OCI-LY3 (cell line): Measurements from ENCODE around the gene POU2F1.

Source experiments
- H2AFZ ChIP-seq: fragments of 200-600, 300-600 bp; shearing (Covaris generic); 2 replicates; pipeline ENCODE4 v1.6.0; 2014; ENCODE audit warnings: antibody characterized with exemption, low read depth, low read length
- H3K27ac ChIP-seq: fragments of 200-600, 300-600 bp; sonication (generic); 2 replicates; pipeline ENCODE4 v1.5.1; 2014; ENCODE audit warnings: mild to moderate bottlenecking, low read length, moderate library complexity, mixed read lengths
- H3K27me3 ChIP-seq: fragments of 200-600, 300-600 bp; sonication (generic); 2 replicates; pipeline ENCODE4 v1.6.1; 2014; ENCODE audit warnings: low read depth, low read length, mixed read lengths
- H3K36me3 ChIP-seq: fragments of 200-600, 300-600 bp; sonication (generic); replicated peaks from 2 replicates; pipeline ENCODE3; 2014; ENCODE audit warnings: low read depth, low read length, mixed read lengths
- H3K4me1 ChIP-seq: fragments of 300-600, 200-600 bp; sonication (generic); 2 replicates; pipeline ENCODE4 v1.6.1; 2014; ENCODE audit warnings: low read length, mixed read lengths
- H3K4me2 ChIP-seq: fragments of 200-600, 300-600 bp; sonication (generic); 2 replicates; pipeline ENCODE4 v1.6.1; 2014; ENCODE audit warnings: low read length, mixed read lengths
- H3K4me3 ChIP-seq: fragments of 300-600, 200-600 bp; sonication (generic); 2 replicates; pipeline ENCODE4 v1.5.1; 2014; ENCODE audit warnings: antibody characterized with exemption, mild to moderate bottlenecking, low read length, moderate library complexity
- H3K79me2 ChIP-seq: fragments of 300-600, 200-600 bp; shearing (Covaris generic); 2 replicates; pipeline ENCODE4 v1.6.1; 2014; ENCODE audit warnings: mild to moderate bottlenecking, low read length, mixed read lengths
- H3K9ac ChIP-seq: fragments of 300-600, 200-600 bp; shearing (Covaris generic); 2 replicates; pipeline ENCODE4 v1.6.0; 2014; ENCODE audit warnings: mild to moderate bottlenecking, low read length, moderate library complexity
- H3K9me3 ChIP-seq: fragments of 200-600, 300-600 bp; shearing (Covaris generic); 2 replicates; pipeline ENCODE4 v1.6.1; 2014; ENCODE audit warnings: low read length, mixed read lengths; ENCODE audit not compliant: insufficient read depth
- H4K20me1 ChIP-seq: fragments of 200-600, 300-600 bp; sonication (generic); 2 replicates; pipeline ENCODE4 v1.6.1; 2016; ENCODE audit warnings: low read length, mixed read lengths; ENCODE audit not compliant: insufficient read depth
- CTCF ChIP-seq: fragments of 200-600, 300-600 bp; sonication (generic); IDR thresholded peaks from 2 replicates; pipeline ENCODE4 v1.5.1; 2014; ENCODE audit warnings: antibody characterized with exemption, low read length, low read depth
- EZH2phosphoT487 ChIP-seq: fragments of 200-600 bp; shearing (Covaris generic); IDR thresholded peaks from 2 replicates; pipeline ENCODE4 v1.6.1; 2018; ENCODE audit warnings: antibody characterized with exemption, mixed run types, low read depth

POU2F1 gene

GRCh38 chr1:167208624-167208976, 12.1 kb upstream of the POU2F1 start:
- Histone ChIP-seq H2AFZ (no peak overlapping the region), H3K9ac (no peak overlapping the region), H3K4me2 (no peak overlapping the region), H3K4me1 (no peaks in the 10 kb centered on the region; the same call in 1 of the 2 replicates), H3K36me3 (peaks cover 15% of the 10 kb centered on the region), H3K27ac (no peak overlapping the region), H3K79me2 (no peaks in the 10 kb centered on the region), H3K9me3 (peaks cover 20% of the 10 kb centered on the region), H4K20me1 (no peaks in the 10 kb centered on the region), H3K4me3 (no peak overlapping the region), H3K27me3 (no peaks in the 10 kb centered on the region)
- TF ChIP-seq EZH2phosphoT487 = no peak
- TF ChIP-seq CTCF = no peak

GRCh38 chr1:167209044-167209443, 11.6 kb upstream of the POU2F1 start:
- Histone ChIP-seq H3K9ac (no peak overlapping the region), H4K20me1 (no peaks in the 10 kb centered on the region), H3K9me3 (peaks cover 20% of the 10 kb centered on the region), H3K27ac (no peak overlapping the region), H3K4me3 (no peak overlapping the region), H2AFZ (no peak overlapping the region), H3K79me2 (no peaks in the 10 kb centered on the region), H3K36me3 (peaks cover 15% of the 10 kb centered on the region), H3K27me3 (no peaks in the 10 kb centered on the region), H3K4me1 (no peaks in the 10 kb centered on the region; the same call in 1 of the 2 replicates), H3K4me2 (no peak overlapping the region)
- TF ChIP-seq CTCF (no peak), EZH2phosphoT487 (no peak)

- Histone ChIP-seq H3K4me3 (no peak overlapping the region), H2AFZ (no peak overlapping the region), H3K9ac (no peak overlapping the region), H3K9me3 (peaks cover 20% of the 10 kb centered on the region), H3K79me2 (no peaks in the 10 kb centered on the region), H3K4me1 (no peaks in the 10 kb centered on the region; the same call in 1 of the 2 replicates), H3K36me3 (peaks cover 15% of the 10 kb centered on the region), H3K27me3 (no peaks in the 10 kb centered on the region), H3K4me2 (no peak overlapping the region), H4K20me1 (no peaks in the 10 kb centered on the region), H3K27ac (no peak overlapping the region)
- no peak for TF ChIP-seq CTCF
- no peak for TF ChIP-seq EZH2phosphoT487
Measured at GRCh38 chr1:167210966-167211674, 9.6 kb upstream of the POU2F1 start.

GRCh38 chr1:167212025-167212424, 8.7 kb upstream of the POU2F1 start:
- Histone ChIP-seq H3K4me1 (no peaks in the 10 kb centered on the region; the same call in 1 of the 2 replicates), H3K9ac (no peak overlapping the region), H3K4me2 (no peak overlapping the region), H3K36me3 (peaks cover 15% of the 10 kb centered on the region), H3K27ac (no peak overlapping the region), H3K27me3 (no peaks in the 10 kb centered on the region), H3K79me2 (no peaks in the 10 kb centered on the region), H2AFZ (no peak overlapping the region), H3K9me3 (peaks cover 20% of the 10 kb centered on the region), H4K20me1 (no peaks in the 10 kb centered on the region), H3K4me3 (no peak overlapping the region)
- TF ChIP-seq CTCF = no peak
- TF ChIP-seq EZH2phosphoT487 = no peak
